Naive thymus-derived CD4-positive, alpha-beta T cell (primary cell): ENCODE results near the gene ADAMTSL5. TPM values are rescaled to one million over a fixed set of nuclear protein-coding genes. Genes with fewer than 3 reads are reported as not detected.
"Not testable (repeated sequence)": the region's sequence is repeated elsewhere in the genome, so short reads cannot be mapped to it uniquely, and the experiment has no call there.

ENCODE experiments used
- ATAC-seq: fragments of 150-1000 bp; cut with Tn5 transposase; 2 replicates; pipeline ENCODE4 v1.10.0; 2021; ENCODE audit warnings: mild to moderate bottlenecking, moderate library complexity
- CTCF ChIA-PET: fragments of 350-600 bp; sonication (Branson Sonifier 250); formaldehyde crosslinking; loops from one replicate; lab custom pipeline; 2021; ENCODE audit warnings: antibody characterized with exemption; lab: Charles Lee
- POLR2A ChIA-PET: fragments of 350-600 bp; sonication (Branson Sonifier 250); formaldehyde crosslinking; loops from one replicate; lab custom pipeline; 2021; ENCODE audit warnings: antibody characterized with exemption, inconsistent platforms; lab: Charles Lee
- DNase-seq, 9 donors: peaks; one replicate each; pipeline versions ENCODE4 v3.0.0 to v3.0.0-alpha.2; 2020 to 2022; ENCODE audit warnings: mixed read lengths in 1 of 9
- H3K27ac ChIP-seq: one replicate; pipeline ENCODE4 v1.7.0; 2013; ENCODE audit warnings: mild to moderate bottlenecking, low read depth, low read length, moderate library complexity
- H3K27me3 ChIP-seq, 2 donors: one replicate each; pipeline ENCODE4 v1.7.0; 2013; ENCODE audit warnings: low read length in 2 of 2, mild to moderate bottlenecking in 2 of 2, moderate library complexity in 2 of 2; ENCODE audit not compliant: control insufficient read depth in 2 of 2, insufficient read depth in 2 of 2
- H3K36me3 ChIP-seq, 3 experiments: 1 replicate in 2 of 3; 2 replicates in 1 of 3; pipeline ENCODE4 v1.7.0; 2013; ENCODE audit warnings: low read length in 3 of 3, mild to moderate bottlenecking in 3 of 3, moderate library complexity in 1 of 3; ENCODE audit not compliant: insufficient read depth in 3 of 3, control insufficient read depth in 2 of 3
- H3K4me1 ChIP-seq, 2 donors: one replicate each; pipeline ENCODE4 v1.7.0; 2013; ENCODE audit warnings: low read length in 2 of 2, mild to moderate bottlenecking in 2 of 2, moderate library complexity in 1 of 2; ENCODE audit not compliant: control insufficient read depth in 2 of 2, insufficient read depth in 2 of 2
- H3K4me3 ChIP-seq: 2 replicates; pipeline ENCODE4 v1.7.0; 2013; ENCODE audit warnings: mild to moderate bottlenecking, low read length
- H3K9me3 ChIP-seq, 3 experiments: 1 replicate in 2 of 3; 2 replicates in 1 of 3; pipeline ENCODE4 v1.7.0; 2013; ENCODE audit warnings: low read length in 3 of 3; ENCODE audit not compliant: control insufficient read depth in 2 of 3
- H3K27ac Mint-ChIP-seq, 9 donors: one replicate each; pipeline ENCODE4 v1.8.0; 2020 to 2022; ENCODE audit warnings: mixed read lengths in 9 of 9, mild to moderate bottlenecking in 8 of 9, moderate library complexity in 5 of 9, inconsistent platforms in 2 of 9
- H3K27me3 Mint-ChIP-seq, 5 donors: one replicate each; pipeline ENCODE4 v1.8.0; 2021 to 2022; ENCODE audit warnings: mixed read lengths in 5 of 5, mild to moderate bottlenecking in 1 of 5
- H3K36me3 Mint-ChIP-seq, 5 donors: one replicate each; pipeline ENCODE4 v1.8.0; 2020 to 2022; ENCODE audit warnings: mixed read lengths in 5 of 5, mild to moderate bottlenecking in 3 of 5, inconsistent platforms in 1 of 5
- H3K4me1 Mint-ChIP-seq, 7 donors: one replicate each; pipeline ENCODE4 v1.8.0; 2020 to 2022; ENCODE audit warnings: mixed read lengths in 7 of 7, mild to moderate bottlenecking in 3 of 7, inconsistent platforms in 1 of 7
- H3K4me3 Mint-ChIP-seq, 10 donors: one replicate each; pipeline ENCODE4 v1.8.0; 2020 to 2022; ENCODE audit warnings: mild to moderate bottlenecking in 10 of 10, mixed read lengths in 10 of 10, moderate library complexity in 6 of 10, inconsistent platforms in 2 of 10
- H3K9me3 Mint-ChIP-seq, 11 donors: one replicate each; pipeline ENCODE4 v1.8.0; 2020 to 2022; ENCODE audit warnings: mixed read lengths in 11 of 11, mild to moderate bottlenecking in 4 of 11, inconsistent platforms in 1 of 11, moderate library complexity in 1 of 11
- intact Hi-C, 2 donors: fragments of 100-400 bp; cut with micrococcal nuclease; formaldehyde crosslinking; loops; one replicate each; pipeline ENCODE4 v1.15.1; 2023
- polyA plus RNA-seq, 2 donors: library from polyadenylated mRNA; unstranded; fragments of 300-500 nt; fragmentation: Illumina TruSeq; gene quantifications; one replicate each; pipeline ENCODE4 v1.2.3, GENCODE V29; 2021
- total RNA-seq, 6 experiments: library from RNA in 5 of 6; stranded (reverse) in 5 of 6; gene quantifications; 1 replicate in 5 of 6; 2 replicates in 1 of 6; pipeline ENCODE4 v1.2.3 and lab custom pipeline; 2021 to 2026

ADAMTSL5 gene
- total and polyA plus RNA-seq, 7 experiments from 2014 or later = 3.6 to 9.9 (median 6.0) TPM

DNA sequence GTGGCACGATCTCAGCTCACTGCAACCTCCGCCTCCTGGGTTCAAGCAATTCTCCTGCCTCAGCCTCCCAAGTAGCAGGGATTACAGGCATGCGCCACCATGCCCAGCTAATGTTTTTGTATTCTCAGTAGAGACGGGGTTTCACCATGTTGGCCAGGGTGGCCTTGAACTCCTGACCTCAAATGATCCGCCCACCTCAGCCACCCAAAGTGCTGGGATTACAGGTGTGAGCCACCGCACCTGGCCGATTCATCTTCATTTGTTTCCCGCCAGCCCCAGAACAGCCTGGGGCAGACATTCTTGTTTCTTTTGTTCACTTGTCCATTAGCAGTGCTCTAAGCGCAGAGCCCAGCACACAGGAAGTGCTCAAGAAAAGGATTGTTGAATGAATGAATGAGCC is 35.8 kb downstream of the ADAMTSL5 start:
- CTCF ChIA-PET, H3K4me3 ChIP-seq, ATAC-seq, DNase-seq, H3K27ac Mint-ChIP-seq, H3K27ac ChIP-seq, intact Hi-C loops, H3K27me3 ChIP-seq, H3K36me3 Mint-ChIP-seq, H3K9me3 Mint-ChIP-seq, H3K27me3 Mint-ChIP-seq, H3K9me3 ChIP-seq: not testable (repeated sequence)
- Histone ChIP-seq H3K4me1 (peaks cover 6 to 12% of the 10 kb centered on the region in 2 donors), H3K36me3 (peaks cover 0 to 26% (median 0%) of the 10 kb centered on the region in 3 experiments)
- POLR2A ChIA-PET = interaction anchor here (0.7 to 1.1 kb wide), 2 partner anchors 8 to 14 kb away, joined by 3 to 4 read pairs; partner anchors contain the start of genes PCSK4 and REEP6
- H3K4me1 Mint-ChIP-seq = peaks cover 11 to 32% (median 18%) of the 10 kb centered on the region in 7 donors
- H3K4me3 Mint-ChIP-seq = peak overlapping the region; percentile 29 to 98 (median 50)

DNA sequence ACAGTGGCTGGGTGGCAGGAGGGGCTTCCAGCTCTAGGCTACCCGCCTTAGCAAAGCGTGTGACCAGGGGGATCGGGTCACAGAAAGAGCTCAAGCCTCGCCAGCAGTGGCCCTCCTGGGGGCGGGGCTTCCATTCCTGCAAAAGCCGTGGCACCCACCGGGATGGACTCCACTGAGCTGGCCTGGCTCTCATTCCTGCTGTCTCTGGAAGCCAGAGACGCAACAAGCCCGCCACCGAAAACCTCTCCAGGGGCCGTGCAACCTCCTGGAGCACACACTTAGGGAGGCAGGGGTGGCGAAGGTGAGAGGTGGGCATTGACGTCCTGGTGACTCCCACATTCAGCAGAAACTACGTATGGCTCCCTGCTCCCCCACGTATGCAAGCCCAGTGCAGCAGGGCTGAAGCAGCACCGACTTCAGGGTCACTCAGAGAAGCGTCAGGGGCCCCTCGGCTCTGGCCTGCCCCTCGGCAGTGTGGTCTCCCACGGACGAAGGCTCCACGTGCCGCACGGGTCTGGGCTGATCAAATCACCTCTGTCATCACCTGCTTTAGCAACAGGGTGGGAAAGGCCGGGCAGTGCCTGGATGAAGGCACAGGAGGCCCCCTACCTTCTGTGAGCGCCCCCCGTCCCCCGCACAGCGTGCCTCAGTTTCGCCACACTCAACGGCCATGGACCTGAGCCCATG is 36.9 kb downstream of the ADAMTSL5 start:
- Histone ChIP-seq H3K27me3 (no peaks in the 10 kb centered on the region), H3K4me1 (peaks cover 17 to 22% of the 10 kb centered on the region in 2 donors), H3K9me3 (no peaks in the 10 kb centered on the region), H3K4me3 (no peak overlapping the region), H3K27ac (no peak overlapping the region), H3K36me3 (peaks cover 0 to 26% (median 0%) of the 10 kb centered on the region in 3 experiments)
- Mint-ChIP-seq H3K9me3 (no peaks in the 10 kb centered on the region), H3K27me3 (peaks cover 0 to 15% (median 0%) of the 10 kb centered on the region in 5 donors), H3K4me3 (peak overlapping the region in 1 of 10 donors; percentile 29), H3K36me3 (peaks cover 0 to 8% (median 4%) of the 10 kb centered on the region in 5 donors), H3K27ac (no peak overlapping the region), H3K4me1 (peaks cover 11 to 36% (median 26%) of the 10 kb centered on the region in 7 donors)
- intact Hi-C loops = no loop called here
- CTCF ChIA-PET = no interaction called here
- POLR2A ChIA-PET = interaction anchor here (0.9 to 1.3 kb wide), 2 partner anchors 10 to 15 kb away, joined by 3 to 5 read pairs; partner anchors contain the start of genes PCSK4 and REEP6
- no peak for ATAC-seq
- no peak for DNase-seq

DNA sequence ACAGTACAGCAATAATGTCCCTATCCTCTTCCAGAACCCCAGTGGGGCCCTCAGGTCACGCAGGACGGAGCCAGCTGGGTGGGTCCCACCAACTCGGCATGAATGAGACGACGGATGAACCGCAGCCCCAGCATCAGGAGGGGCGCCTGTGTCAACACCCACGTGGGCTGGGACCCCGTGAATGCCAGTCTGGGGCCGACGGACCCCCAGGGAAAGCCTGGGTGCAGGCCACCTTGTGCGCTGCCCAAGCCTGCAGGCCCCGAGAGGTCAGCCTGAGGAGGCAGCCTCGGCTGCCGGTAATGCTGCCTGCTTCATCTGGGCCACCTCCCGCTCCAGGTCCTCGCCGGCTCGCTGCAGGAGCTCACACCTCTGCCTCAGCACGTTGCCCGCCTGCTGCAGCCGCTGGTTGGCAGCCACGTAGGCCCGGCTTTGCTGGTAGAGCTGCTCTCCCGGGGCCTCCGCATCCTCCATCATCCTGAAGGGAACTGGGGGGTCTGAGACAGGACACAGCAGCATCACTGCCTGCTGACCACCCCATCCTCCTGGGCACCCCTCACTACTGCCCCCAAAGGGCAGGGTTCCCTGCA is 38.0 kb downstream of the ADAMTSL5 start:
- peaks cover 18 to 25% of the 10 kb centered on the region in 2 donors for H3K4me1 ChIP-seq
- peak overlapping the region in 1 of 10 donors; percentile 34 for H3K4me3 Mint-ChIP-seq
- H3K27ac ChIP-seq = no peak overlapping the region
- H3K27ac Mint-ChIP-seq = no peak overlapping the region
- H3K36me3 Mint-ChIP-seq = peaks cover 0 to 8% (median 4%) of the 10 kb centered on the region in 5 donors
- no peaks in the 10 kb centered on the region for H3K9me3 ChIP-seq
- peaks cover 0 to 26% (median 0%) of the 10 kb centered on the region in 3 experiments for H3K36me3 ChIP-seq
- peaks cover 11 to 36% (median 20%) of the 10 kb centered on the region in 7 donors for H3K4me1 Mint-ChIP-seq
- H3K9me3 Mint-ChIP-seq = no peaks in the 10 kb centered on the region
- ChIA-PET CTCF (interaction anchor here (0.6 kb wide), 1 partner anchor 71 kb away, joined by 4 read pairs; no protein-coding TSS in a partner anchor), POLR2A (interaction anchor here (0.6 to 1.3 kb wide), 3 partner anchors 9 to 25 kb away, joined by 3 to 5 read pairs (median 4); partner anchors contain the start of genes PCSK4 and REEP6)
- DNase-seq (no peak), ATAC-seq (no peak)
- intact Hi-C loops = no loop called here
- no peak overlapping the region for H3K4me3 ChIP-seq
- H3K27me3 ChIP-seq = no peaks in the 10 kb centered on the region
- H3K27me3 Mint-ChIP-seq = peaks cover 0 to 19% (median 0%) of the 10 kb centered on the region in 5 donors

DNA sequence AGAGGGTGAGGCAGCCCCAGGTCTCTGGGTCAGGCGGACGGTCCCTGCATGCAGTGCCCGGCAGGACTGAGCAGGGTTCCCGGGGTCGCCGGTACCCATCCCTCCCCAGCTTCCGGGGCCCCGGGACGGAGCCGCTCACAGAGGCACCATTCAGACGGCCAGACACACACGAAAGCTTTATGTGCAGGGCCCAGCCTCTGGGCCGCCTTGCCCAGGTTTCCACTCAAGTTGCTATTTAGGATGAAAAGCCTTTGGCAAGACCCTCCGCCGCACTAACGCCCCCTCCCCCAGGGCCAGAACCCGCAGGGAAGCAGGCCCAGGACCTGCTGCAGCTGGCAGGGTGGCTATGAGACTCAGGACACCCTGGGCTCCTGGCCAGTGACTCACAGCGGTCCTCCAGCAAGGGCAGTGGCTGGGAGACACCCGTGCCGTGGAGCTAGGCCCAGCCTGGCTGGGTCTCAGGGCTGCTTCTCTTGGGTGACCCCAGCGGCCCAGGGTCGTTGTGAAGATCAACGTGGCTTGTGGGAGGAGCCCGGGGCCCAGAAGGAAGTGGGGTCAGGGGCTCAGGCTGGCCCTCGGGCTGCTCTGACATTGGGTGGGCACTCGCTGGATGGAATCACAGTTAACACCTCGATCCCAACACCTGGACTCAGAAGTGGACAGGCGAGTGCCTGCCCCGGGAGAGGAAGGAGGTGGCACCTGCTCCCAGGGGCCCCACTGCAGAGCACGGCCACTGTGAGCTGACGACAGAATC is 38.6 kb downstream of the ADAMTSL5 start:
- CTCF ChIA-PET = interaction anchor here (0.6 kb wide), 1 partner anchor 71 kb away, joined by 4 read pairs; no protein-coding TSS in a partner anchor
- ATAC-seq (no peak), DNase-seq (no peak)
- peaks cover 18 to 25% of the 10 kb centered on the region in 2 donors for H3K4me1 ChIP-seq
- peaks cover 0 to 26% (median 0%) of the 10 kb centered on the region in 3 experiments for H3K36me3 ChIP-seq
- H3K4me3 ChIP-seq = no peak overlapping the region
- Mint-ChIP-seq H3K4me3 (no peak overlapping the region), H3K9me3 (no peaks in the 10 kb centered on the region), H3K4me1 (peaks cover 9 to 34% (median 18%) of the 10 kb centered on the region in 7 donors), H3K27ac (no peak overlapping the region), H3K36me3 (peaks cover 0 to 7% (median 3%) of the 10 kb centered on the region in 5 donors), H3K27me3 (peaks cover 0 to 18% (median 0%) of the 10 kb centered on the region in 5 donors)
- H3K9me3 ChIP-seq = no peaks in the 10 kb centered on the region
- intact Hi-C loops = no loop called here
- no peaks in the 10 kb centered on the region for H3K27me3 ChIP-seq
- POLR2A ChIA-PET = interaction anchor here (0.6 to 1.3 kb wide), 3 partner anchors 16 to 205 kb away, joined by 3 to 5 read pairs (median 4); partner anchors contain the start of genes CIRBP, PCSK4 and REEP6
- no peak overlapping the region for H3K27ac ChIP-seq

DNA sequence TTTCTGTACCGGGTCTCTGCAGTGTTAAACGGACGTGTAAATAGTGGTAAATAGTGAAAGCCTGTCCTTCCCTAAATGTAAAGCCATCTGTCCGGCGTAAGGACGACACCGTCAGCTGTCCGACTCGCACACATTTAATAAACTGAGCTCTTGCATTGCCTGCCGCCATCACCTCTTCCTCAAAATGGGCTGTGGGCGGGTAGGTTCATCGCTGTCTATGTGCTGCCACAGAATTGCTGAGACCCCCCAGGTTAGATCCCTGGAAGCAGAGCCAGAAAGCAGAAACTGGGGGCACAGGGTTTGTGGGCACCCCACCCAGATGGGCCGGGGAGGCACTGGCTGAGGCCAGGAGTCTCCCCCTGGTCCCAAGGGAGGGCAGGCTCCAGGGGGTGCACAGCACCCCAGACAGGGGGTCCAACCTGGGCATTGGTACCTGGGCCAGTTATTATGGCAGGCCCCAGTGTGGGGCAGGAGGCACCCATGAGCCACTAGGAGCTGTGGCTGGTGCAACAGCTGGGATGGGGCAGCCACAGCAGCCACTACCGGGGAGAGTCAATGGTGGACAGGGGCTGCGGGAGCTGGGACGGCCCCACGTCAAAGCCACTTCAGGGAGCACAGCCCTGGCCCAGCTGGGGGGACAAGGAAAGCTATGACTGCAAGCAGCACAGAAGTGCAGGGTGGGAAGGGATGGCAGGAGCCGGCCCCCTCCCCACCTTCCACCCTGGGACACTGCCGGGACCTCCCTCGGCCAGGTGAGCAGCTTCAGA is 39.6 kb downstream of the ADAMTSL5 start:
- H3K9me3 ChIP-seq = no peaks in the 10 kb centered on the region
- POLR2A ChIA-PET = interaction anchor here (0.9 to 1.6 kb wide), 3 partner anchors 28 to 204 kb away, joined by 3 to 5 read pairs (median 3); partner anchors contain the start of genes CIRBP and FAM174C
- H3K36me3 ChIP-seq = peaks cover 0 to 26% (median 0%) of the 10 kb centered on the region in 3 experiments
- Mint-ChIP-seq H3K36me3 (peaks cover 0 to 3% (median 0%) of the 10 kb centered on the region in 5 donors), H3K4me3 (peak overlapping the region in 7 of 10 donors; percentile 18 to 87 (median 41)), H3K27me3 (peaks cover 0 to 16% (median 0%) of the 10 kb centered on the region in 5 donors), H3K9me3 (no peaks in the 10 kb centered on the region), H3K4me1 (peaks cover 4 to 29% (median 18%) of the 10 kb centered on the region in 7 donors), H3K27ac (no peak overlapping the region)
- no peak overlapping the region for H3K27ac ChIP-seq
- peaks cover 19 to 26% of the 10 kb centered on the region in 2 donors for H3K4me1 ChIP-seq
- no peak overlapping the region for H3K4me3 ChIP-seq
- ATAC-seq (no peak), DNase-seq (no peak)
- H3K27me3 ChIP-seq = peaks cover 0 to 2% of the 10 kb centered on the region in 2 donors
- CTCF ChIA-PET = no interaction called here
- intact Hi-C loops = no loop called here
